Measurements from ENCODE around the gene H2BW2. TPM values are rescaled to one million over a fixed set of nuclear protein-coding genes. Genes with fewer than 3 reads are reported as not detected.

Gene H2BW2
- total and polyA plus RNA-seq, 2 of the 13 experiments (the other 11 are each of a cell fraction or from before 2014, with no cell fraction given): not detected

DNA sequence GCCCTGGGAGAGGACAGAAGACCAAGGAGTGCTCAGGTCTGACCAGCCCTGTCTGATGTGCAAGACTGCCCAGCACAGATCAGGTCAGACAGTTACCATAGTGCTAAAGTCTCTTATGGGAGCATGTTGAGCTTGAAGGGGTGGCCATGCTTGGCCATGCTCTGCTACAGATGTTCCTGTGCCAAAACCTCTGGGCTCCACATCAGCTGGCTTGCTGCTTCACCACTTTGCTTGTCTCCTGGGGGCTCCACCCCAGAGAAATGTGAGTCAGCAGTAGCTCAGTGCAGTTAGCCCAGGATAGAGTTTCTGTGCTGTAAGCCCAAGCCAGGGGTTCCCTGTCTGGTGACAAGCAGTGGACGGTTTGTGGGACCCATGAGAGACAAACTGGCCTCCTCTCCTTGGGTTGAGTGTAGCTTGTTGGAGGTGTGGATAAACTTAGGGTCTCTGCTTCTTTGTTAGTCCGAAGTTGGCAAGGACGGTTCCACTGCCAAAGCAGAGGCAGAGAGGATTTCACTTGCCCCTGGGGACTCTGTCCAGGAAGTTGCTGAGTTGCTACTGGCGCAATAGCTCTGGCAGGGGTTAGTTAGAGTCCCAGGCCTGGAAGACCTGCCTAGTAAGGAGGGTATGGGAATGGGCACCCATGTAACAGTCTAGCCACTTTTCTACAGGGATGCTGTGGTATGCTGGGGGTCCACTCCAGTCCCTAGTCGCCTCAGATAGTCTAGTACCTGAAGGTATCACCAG is 45.0 kb downstream of the H2BW2 start (continued):
- TF ChIP-seq, protein P1, sequence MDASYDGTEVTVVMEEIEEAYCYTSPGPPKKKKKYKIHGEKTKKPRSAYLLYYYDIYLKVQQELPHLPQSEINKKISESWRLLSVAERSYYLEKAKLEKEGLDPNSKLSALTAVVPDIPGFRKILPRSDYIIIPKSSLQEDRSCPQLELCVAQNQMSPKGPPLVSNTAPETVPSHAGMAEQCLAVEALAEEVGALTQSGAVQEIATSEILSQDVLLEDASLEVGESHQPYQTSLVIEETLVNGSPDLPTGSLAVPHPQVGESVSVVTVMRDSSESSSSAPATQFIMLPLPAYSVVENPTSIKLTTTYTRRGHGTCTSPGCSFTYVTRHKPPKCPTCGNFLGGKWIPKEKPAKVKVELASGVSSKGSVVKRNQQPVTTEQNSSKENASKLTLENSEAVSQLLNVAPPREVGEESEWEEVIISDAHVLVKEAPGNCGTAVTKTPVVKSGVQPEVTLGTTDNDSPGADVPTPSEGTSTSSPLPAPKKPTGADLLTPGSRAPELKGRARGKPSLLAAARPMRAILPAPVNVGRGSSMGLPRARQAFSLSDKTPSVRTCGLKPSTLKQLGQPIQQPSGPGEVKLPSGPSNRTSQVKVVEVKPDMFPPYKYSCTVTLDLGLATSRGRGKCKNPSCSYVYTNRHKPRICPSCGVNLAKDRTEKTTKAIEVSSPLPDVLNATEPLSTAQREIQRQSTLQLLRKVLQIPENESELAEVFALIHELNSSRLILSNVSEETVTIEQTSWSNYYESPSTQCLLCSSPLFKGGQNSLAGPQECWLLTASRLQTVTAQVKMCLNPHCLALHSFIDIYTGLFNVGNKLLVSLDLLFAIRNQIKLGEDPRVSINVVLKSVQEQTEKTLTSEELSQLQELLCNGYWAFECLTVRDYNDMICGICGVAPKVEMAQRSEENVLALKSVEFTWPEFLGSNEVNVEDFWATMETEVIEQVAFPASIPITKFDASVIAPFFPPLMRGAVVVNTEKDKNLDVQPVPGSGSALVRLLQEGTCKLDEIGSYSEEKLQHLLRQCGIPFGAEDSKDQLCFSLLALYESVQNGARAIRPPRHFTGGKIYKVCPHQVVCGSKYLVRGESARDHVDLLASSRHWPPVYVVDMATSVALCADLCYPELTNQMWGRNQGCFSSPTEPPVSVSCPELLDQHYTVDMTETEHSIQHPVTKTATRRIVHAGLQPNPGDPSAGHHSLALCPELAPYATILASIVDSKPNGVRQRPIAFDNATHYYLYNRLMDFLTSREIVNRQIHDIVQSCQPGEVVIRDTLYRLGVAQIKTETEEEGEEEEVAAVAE (CRISPR knock-in tag; IDR thresholded peaks at IDR 0.05; ENCODE audit: borderline replicate concordance): no peak
- TF ChIP-seq ZNF850 (CRISPR knock-in tag; conservative IDR thresholded peaks at IDR 0.05): no peak
- no peak for TF ChIP-seq ARNTL (CRISPR knock-in tag; IDR thresholded peaks at IDR 0.05)
- TF ChIP-seq TRIM22 (IDR thresholded peaks at IDR 0.05): no peak
- no peak for TF ChIP-seq PRDM10 (CRISPR knock-in tag; IDR thresholded peaks at IDR 0.05; ENCODE audit: low read depth)
- no peak for TF ChIP-seq MTA3 (CRISPR knock-in tag; IDR thresholded peaks at IDR 0.05)
- TF ChIP-seq NFATC3 (CRISPR knock-in tag; IDR thresholded peaks at IDR 0.05): no peak
